Measurements from ENCODE around the gene NGEF.

NGEF gene

DNA sequence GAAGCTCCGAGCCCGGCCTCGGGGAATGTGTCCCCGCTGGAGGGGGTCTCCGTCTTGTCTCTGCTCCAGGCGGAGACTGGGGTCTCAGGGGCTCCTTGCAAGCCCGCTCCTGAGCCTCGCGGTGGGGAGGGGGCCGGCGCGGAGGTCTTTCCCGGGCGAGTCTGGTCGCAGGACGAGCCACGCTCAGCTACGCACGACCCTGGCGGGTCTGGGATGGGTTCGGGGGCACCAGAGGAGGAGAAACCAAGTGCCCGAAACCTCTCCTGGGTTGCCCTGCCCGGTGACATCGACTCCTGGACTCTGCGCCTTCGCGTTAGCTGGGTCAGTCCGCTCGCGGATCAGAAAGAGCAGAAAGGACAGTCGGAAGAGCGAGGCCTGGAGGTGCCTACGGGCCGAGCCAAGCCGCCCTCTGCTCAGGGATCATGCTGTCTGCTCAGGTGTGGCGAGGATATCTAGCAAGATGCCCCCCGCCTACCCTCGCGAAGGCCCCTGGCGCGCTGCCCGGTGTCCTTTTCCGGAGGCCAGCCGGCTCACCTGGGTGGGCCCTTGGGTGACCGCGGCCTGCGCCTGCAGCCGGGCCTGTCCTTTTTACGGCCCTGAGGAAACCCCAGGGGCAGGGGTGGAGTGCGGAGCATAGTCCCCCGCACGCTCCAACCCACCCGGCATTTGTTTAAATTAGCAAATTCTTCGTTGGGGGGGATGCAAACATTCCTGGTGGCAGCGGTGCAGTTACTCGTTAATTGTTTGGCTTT, 84.3 kb downstream of the NGEF start:
- DNase-seq (ENCODE audit: low read depth), result no peak
- TF ChIP-seq, protein P1, sequence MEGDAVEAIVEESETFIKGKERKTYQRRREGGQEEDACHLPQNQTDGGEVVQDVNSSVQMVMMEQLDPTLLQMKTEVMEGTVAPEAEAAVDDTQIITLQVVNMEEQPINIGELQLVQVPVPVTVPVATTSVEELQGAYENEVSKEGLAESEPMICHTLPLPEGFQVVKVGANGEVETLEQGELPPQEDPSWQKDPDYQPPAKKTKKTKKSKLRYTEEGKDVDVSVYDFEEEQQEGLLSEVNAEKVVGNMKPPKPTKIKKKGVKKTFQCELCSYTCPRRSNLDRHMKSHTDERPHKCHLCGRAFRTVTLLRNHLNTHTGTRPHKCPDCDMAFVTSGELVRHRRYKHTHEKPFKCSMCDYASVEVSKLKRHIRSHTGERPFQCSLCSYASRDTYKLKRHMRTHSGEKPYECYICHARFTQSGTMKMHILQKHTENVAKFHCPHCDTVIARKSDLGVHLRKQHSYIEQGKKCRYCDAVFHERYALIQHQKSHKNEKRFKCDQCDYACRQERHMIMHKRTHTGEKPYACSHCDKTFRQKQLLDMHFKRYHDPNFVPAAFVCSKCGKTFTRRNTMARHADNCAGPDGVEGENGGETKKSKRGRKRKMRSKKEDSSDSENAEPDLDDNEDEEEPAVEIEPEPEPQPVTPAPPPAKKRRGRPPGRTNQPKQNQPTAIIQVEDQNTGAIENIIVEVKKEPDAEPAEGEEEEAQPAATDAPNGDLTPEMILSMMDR (IDR thresholded peaks at IDR 0.05; ENCODE audit: low read depth, low read length, missing control alignments), result no peak
- in situ Hi-C loops (cut with HindIII; ENCODE audit: low sequenced_read_pairs), result loop anchor here (5.0 kb wide), 1 partner anchor 69 kb away; no protein-coding TSS in a partner anchor
- peak overlapping the region; percentile 31 for H3K4me3 ChIP-seq (ENCODE audit: low read depth, low read length)

DNA sequence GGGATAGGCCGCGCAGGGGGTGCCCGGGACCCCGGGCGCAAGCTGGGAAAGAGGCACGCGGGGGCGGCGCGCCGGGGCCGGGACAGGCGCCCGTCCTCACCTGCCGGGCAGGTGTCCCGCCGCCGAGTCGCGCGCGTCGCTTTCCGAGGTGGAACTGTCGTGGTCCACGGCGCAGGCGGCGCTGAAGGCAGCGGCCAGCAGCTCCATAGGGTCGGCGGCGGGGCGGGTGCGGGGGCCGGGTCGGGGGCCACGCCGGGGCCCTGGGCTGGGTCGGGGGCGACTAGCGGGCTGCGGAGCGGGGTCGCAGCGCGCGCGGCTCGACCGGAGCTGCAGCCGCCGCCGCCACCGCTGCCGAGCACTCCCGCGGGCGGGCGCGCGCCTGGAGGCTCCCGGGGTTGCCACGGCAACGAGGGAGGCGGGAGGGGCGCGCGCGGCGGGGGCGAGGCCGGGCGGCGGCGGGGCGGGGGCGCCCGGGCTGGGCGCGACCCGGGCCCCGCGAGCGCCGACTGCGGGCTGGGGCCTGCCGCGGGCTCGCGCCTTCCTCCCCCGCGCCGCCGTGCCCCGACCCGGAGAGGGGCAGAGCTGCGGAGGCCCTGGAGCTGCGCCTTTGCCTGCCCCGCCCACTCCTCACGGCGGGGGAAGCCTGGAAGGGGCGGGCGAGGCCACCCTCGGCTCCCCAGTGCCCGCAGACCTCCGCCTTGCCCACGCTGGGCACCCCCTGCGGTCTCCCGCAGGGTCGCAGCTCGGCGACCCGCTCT, 85.1 kb downstream of the NGEF start:
- in situ Hi-C loops (cut with HindIII; ENCODE audit: low sequenced_read_pairs), result loop anchor here (5.0 kb wide), 1 partner anchor 69 kb away; no protein-coding TSS in a partner anchor
- no peak for DNase-seq (ENCODE audit: low read depth)

DNA sequence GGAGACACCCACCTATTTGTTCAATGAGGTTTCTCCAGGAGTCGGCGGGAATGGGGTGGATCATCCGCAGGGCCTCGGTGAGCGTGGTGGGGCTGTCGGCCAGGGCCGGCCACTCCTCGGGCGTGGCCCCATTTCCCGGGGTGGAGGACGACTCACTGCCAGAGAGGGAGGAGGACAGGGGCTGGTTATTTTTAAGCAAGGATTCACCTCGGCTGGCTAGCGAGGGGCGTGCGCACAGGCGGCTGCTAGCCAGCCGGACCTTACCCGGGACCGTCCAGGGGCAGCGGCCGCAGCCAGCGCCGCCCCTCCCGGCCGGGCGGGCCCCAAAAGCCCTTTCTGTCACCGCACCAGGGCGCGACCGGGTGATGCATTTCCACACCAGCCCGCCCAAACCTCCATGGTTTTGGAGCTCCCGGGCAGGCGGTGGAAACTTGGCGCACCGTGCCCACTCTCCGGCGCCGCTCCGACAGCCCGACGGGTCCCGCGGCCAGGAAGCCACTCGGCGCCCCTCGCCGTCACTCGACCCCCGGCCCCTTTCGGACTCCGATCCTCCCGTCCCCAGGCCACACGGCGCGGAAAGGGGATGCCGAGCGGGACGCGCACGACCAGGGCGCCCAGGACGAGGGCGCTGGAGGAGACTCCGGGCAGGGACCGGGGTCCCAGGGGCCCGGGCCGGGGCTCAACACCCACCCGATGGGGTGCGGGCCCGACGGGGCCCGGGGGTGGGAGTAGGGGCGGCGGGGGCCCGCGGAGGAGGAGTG, 85.8 kb downstream of the NGEF start:
- H3K4me3 ChIP-seq (ENCODE audit: low read depth, low read length), result peak overlapping the region; percentile 29

More for the DNA sequence above, 85.1 kb downstream of the NGEF start:
- peak overlapping the region; percentile 31 for H3K4me3 ChIP-seq (ENCODE audit: low read depth, low read length)
- TF ChIP-seq, protein P1 (IDR thresholded peaks at IDR 0.05; ENCODE audit: low read depth, low read length, missing control alignments), result no peak

DNA sequence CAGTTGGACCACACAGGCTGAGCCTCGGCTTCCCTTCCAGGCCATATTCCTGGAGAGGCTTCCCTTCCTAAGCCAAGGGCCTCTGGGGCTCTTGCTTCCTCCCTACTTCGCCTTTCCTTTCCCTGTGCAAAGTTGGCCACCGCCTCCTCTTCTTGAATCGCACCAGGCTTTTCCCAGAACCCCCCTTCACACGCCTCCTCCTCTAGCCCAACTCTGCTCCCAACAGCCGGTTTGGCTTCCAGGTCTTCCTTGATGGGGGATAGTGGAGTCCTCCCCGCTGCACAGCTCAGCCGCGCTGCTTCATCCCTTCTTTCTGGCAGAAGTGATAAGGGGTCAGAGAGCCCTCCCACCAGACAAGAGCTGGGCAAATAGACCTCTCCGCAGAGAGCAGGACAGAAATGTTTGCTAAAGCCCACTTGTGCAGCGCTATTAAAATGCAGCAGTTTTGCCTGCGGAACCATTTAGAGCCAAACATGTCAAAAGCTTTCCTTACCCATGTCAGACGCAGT, 86.6 kb downstream of the NGEF start:
- DNase-seq (ENCODE audit: low read depth), result no peak
- TF ChIP-seq, protein P1 (IDR thresholded peaks at IDR 0.05; ENCODE audit: low read depth, low read length, missing control alignments), result no peak
- in situ Hi-C loops (cut with HindIII; ENCODE audit: low sequenced_read_pairs), result loop anchor here (5.0 kb wide), 1 partner anchor 71 kb away; no protein-coding TSS in a partner anchor
- peak overlapping the region; percentile 29 for H3K4me3 ChIP-seq (ENCODE audit: low read depth, low read length)

More for the DNA sequence above, 85.8 kb downstream of the NGEF start:
- in situ Hi-C loops (cut with HindIII; ENCODE audit: low sequenced_read_pairs), result loop anchor here (5.0 kb wide), 1 partner anchor 70 kb away; no protein-coding TSS in a partner anchor
- no peak for DNase-seq (ENCODE audit: low read depth)
- TF ChIP-seq, protein P1 (IDR thresholded peaks at IDR 0.05; ENCODE audit: low read depth, low read length, missing control alignments), result no peak

DNA sequence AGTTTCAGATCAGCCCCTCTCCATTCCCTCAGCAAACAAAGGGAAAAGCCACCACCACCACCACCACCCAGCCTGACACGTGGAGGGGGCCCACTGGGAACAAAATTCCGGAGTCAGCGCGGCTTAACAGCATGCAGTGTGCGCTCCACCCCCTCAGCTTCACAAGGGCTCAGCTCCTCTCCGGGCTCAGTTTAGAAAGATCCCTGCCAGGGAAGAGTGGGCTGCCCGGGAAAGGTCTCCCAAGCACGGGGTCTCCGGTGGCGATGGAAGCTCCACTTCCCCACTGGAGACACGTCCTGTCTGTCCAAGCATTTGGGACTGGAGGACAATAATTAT, 87.3 kb downstream of the NGEF start:
- DNase-seq (ENCODE audit: low read depth), result no peak
- in situ Hi-C loops (cut with HindIII; ENCODE audit: low sequenced_read_pairs), result loop anchor here (5.0 kb wide), 1 partner anchor 72 kb away; no protein-coding TSS in a partner anchor
- H3K4me3 ChIP-seq (ENCODE audit: low read depth, low read length), result no peak overlapping the region
- TF ChIP-seq, protein P1 (IDR thresholded peaks at IDR 0.05; ENCODE audit: low read depth, low read length, missing control alignments), result no peak
